OCI-LY1 (cell line): ENCODE measurements around the gene HDHD3.

ENCODE experiments used
- H2AFZ ChIP-seq: fragments of 200-600 bp; sonication (generic), shearing (Covaris generic); 2 replicates; pipeline ENCODE4 v1.6.0; 2014; ENCODE audit warnings: antibody characterized with exemption, mild to moderate bottlenecking, low read length
- H3F3A ChIP-seq: fragments of 200-600 bp; sonication (generic), shearing (Covaris generic); 2 replicates; pipeline ENCODE4 v1.6.0; 2014; ENCODE audit warnings: mild to moderate bottlenecking, antibody characterized with exemption, low read length, moderate library complexity; ENCODE audit not compliant: insufficient read depth
- H3K27ac ChIP-seq: fragments of 200-600 bp; sonication (generic); 2 replicates; pipeline ENCODE4 v1.5.1; 2014; ENCODE audit warnings: low read length, mixed run types, mild to moderate bottlenecking, low read depth; ENCODE audit not compliant: poor library complexity, severe bottlenecking
- H3K27me3 ChIP-seq: fragments of 200-600 bp; sonication (generic); 2 replicates; pipeline ENCODE4 v1.6.0; 2014; ENCODE audit warnings: antibody characterized with exemption, mild to moderate bottlenecking, low read length, moderate library complexity; ENCODE audit not compliant: insufficient read depth
- H3K36me3 ChIP-seq: fragments of 200-600 bp; sonication (generic); 2 replicates; pipeline ENCODE4 v1.6.1; 2014; ENCODE audit warnings: mild to moderate bottlenecking, antibody characterized with exemption, low read length, moderate library complexity, mixed read lengths; ENCODE audit not compliant: insufficient read depth
- H3K4me1 ChIP-seq: fragments of 200-600 bp; sonication (generic); 2 replicates; pipeline ENCODE4 v1.5.1; 2014; ENCODE audit warnings: mild to moderate bottlenecking, low read length, moderate library complexity; ENCODE audit not compliant: insufficient read depth, severe bottlenecking
- H3K4me2 ChIP-seq: fragments of 200-600 bp; sonication (generic), shearing (Covaris generic); 2 replicates; pipeline ENCODE4 v1.6.1; 2014; ENCODE audit warnings: low read length
- H3K4me3 ChIP-seq: fragments of 200-600 bp; sonication (generic); 2 replicates; pipeline ENCODE4 v1.5.1; 2014; ENCODE audit warnings: low read length, low read depth, mild to moderate bottlenecking, mixed read lengths; ENCODE audit not compliant: poor library complexity, severe bottlenecking
- H3K79me2 ChIP-seq: fragments of 200-600 bp; shearing (Covaris generic); 2 replicates; pipeline ENCODE4 v1.6.1; 2016; ENCODE audit warnings: mixed run types, low read length, mixed read lengths; ENCODE audit not compliant: insufficient read depth
- H3K9ac ChIP-seq: fragments of 200-600 bp; sonication (generic), shearing (Covaris generic); 2 replicates; pipeline ENCODE4 v1.6.1; 2014; ENCODE audit warnings: mild to moderate bottlenecking, low read length, mixed read lengths
- H3K9me2 ChIP-seq: fragments of 200-600 bp; sonication (generic), shearing (Covaris generic); 2 replicates; pipeline ENCODE4 v1.6.1; 2014; ENCODE audit warnings: low read depth, mild to moderate bottlenecking, low read length, mixed read lengths
- H3K9me3 ChIP-seq: fragments of 200-600 bp; shearing (Covaris generic); 2 replicates; pipeline ENCODE4 v1.6.1; 2014; ENCODE audit warnings: low read length, mixed read lengths
- H4K20me1 ChIP-seq: fragments of 200-600 bp; sonication (generic), shearing (Covaris generic); 2 replicates; pipeline ENCODE4 v1.6.0; 2016; ENCODE audit warnings: mild to moderate bottlenecking, low read length; ENCODE audit not compliant: insufficient read depth
- EZH2 ChIP-seq: fragments of 200-600 bp; sonication (generic), shearing (Covaris generic); IDR thresholded peaks from 2 replicates; pipeline ENCODE4 v1.8.0; 2017; ENCODE audit warnings: borderline replicate concordance, mixed run types, mild to moderate bottlenecking, antibody characterized with exemption, low read length, moderate library complexity, mixed read lengths
- TF ChIP-seq, protein P1 (sequence below): fragments of 200-600 bp; sonication (generic), shearing (Covaris generic); IDR thresholded peaks from 2 replicates; pipeline ENCODE4 v1.5.1; 2017; ENCODE audit warnings: mild to moderate bottlenecking, antibody characterized with exemption, low read length, moderate library complexity, mixed read lengths

HDHD3 gene

DNA sequence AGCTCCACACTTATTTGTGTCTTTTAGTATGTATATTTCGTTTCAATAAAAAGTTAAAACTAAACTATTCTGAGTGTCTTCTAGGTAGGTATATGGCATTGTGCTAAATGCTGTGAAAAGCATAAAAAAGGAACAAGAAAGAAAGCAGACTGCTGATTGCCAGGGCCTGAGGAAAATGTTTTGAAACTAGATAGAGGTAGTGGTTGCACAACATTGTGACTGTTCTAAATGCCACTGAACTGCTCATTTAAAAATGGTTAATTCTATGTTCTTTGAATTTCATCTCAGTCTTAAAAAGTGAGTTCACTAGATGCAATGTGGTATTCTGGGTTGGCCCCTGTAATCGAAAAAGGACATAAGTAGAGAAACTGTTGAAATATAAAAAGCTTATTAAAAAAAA lies 26.9 kb upstream of the HDHD3 start:
- no peak overlapping the region for H3K4me2 ChIP-seq
- H3K9me2 ChIP-seq = no peaks in the 10 kb centered on the region
- TF ChIP-seq, protein P1, sequence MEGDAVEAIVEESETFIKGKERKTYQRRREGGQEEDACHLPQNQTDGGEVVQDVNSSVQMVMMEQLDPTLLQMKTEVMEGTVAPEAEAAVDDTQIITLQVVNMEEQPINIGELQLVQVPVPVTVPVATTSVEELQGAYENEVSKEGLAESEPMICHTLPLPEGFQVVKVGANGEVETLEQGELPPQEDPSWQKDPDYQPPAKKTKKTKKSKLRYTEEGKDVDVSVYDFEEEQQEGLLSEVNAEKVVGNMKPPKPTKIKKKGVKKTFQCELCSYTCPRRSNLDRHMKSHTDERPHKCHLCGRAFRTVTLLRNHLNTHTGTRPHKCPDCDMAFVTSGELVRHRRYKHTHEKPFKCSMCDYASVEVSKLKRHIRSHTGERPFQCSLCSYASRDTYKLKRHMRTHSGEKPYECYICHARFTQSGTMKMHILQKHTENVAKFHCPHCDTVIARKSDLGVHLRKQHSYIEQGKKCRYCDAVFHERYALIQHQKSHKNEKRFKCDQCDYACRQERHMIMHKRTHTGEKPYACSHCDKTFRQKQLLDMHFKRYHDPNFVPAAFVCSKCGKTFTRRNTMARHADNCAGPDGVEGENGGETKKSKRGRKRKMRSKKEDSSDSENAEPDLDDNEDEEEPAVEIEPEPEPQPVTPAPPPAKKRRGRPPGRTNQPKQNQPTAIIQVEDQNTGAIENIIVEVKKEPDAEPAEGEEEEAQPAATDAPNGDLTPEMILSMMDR = no peak
- TF ChIP-seq EZH2 = no peak
- no peaks in the 10 kb centered on the region for H3K79me2 ChIP-seq
- H3K4me1 ChIP-seq = peaks cover 43% of the 10 kb centered on the region
- H3K4me3 ChIP-seq = no peak overlapping the region
- H3K9me3 ChIP-seq = no peaks in the 10 kb centered on the region
- H3K27me3 ChIP-seq = no peaks in the 10 kb centered on the region
- no peak overlapping the region for H3K27ac ChIP-seq
- H2AFZ ChIP-seq = no peak overlapping the region
- no peak overlapping the region for H3K9ac ChIP-seq
- H3F3A ChIP-seq = peaks cover 3% of the 10 kb centered on the region; the same call in 1 of the 2 replicates
- H4K20me1 ChIP-seq = no peaks in the 10 kb centered on the region
- peaks cover 17% of the 10 kb centered on the region for H3K36me3 ChIP-seq

DNA sequence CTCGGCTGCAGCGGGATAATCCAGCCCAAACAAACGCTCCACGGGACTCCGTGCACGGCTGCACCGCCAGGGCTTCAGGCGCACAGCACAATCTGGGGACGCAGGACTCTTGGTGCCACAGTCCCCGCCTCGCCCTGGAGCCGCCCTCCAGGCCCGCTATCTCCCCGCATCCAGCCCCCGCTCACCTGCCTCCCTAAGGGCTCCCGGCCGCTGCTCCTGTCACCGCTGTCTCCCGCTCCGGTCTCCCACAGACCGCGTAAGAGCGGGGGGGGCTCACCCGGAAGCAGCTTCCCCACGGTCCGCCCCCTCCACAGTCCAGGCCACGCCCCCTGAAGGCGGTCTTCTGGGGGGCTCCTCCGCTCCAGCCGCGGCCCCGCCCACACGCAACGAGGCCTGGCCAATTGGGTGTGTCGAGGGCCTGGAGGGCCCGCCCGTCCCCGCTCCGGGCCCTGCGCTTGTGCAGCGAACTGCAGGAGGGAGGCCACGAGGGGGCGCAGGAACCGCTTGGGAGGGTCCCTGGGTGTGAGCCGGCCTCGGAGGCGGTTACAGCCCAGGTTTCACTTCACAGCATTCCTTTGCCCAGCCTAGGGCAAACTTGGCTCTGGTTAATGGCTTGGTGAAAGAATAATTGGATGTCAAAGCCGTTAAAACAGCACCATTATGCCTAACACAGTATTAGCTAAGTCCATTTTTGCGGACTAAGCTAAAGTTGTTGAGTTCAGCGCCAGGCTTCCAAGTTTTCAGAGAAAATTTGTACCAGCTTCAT lies 24.4 kb upstream of the HDHD3 start, which contains the start of gene ALAD:
Gene ALAD (minus strand): TSS at position 258 of the 766 bp plus-strand sequence. CDS start 7,725 bp downstream, outside the sequence.
- Histone ChIP-seq H3K9me2 (no peaks in the 10 kb centered on the region), H3K9me3 (no peaks in the 10 kb centered on the region), H4K20me1 (no peaks in the 10 kb centered on the region), H3K4me2 (peak within 1 kb of the TSS; percentile 68), H3K79me2 (no peaks in the 10 kb centered on the region), H3K36me3 (no peaks in the 10 kb centered on the region), H3F3A (no peaks in the 10 kb centered on the region), H3K4me1 (peaks cover 29% of the 10 kb centered on the region), H3K27ac (no peak within 1 kb of the TSS), H3K9ac (peak within 1 kb of the TSS; percentile 73), H2AFZ (peak within 1 kb of the TSS; percentile 98), H3K4me3 (peak within 1 kb of the TSS; percentile 79), H3K27me3 (no peaks in the 10 kb centered on the region)
- TF ChIP-seq, protein P1 = peak; percentile 89
- TF ChIP-seq EZH2 = no peak

DNA sequence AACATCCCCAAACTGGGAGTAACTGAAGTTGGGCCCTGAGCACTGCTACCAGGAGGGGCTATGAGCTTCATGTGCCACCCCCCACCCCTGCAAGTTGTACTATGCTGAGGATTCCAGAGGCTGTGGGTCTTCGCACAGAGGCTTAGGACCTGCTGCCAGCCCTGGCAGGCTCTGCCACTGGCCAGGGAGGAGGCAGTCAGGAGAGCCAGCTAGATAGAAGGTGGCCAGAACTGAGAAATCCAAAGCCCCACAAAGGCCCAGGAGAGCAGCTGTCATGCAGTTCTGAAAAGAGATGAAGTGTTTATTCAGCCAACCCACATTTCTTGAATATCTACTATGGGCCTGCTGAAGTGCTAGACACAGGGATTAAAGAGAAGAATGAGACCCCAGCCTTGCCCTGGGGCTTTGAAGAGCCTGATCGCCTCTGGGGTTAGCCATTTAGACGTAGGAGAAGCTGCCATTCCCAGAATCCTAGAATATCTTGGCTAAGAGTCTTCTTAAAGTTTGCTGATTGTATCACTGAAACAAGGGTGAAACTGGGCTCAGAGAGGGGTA lies 22.9 kb upstream of the HDHD3 start:
- no peaks in the 10 kb centered on the region for H4K20me1 ChIP-seq
- no peak overlapping the region for H2AFZ ChIP-seq
- H3K9me2 ChIP-seq = no peaks in the 10 kb centered on the region
- H3K27me3 ChIP-seq = no peaks in the 10 kb centered on the region
- no peaks in the 10 kb centered on the region for H3K79me2 ChIP-seq
- peak overlapping the region; percentile 73 for H3K9ac ChIP-seq
- peaks cover 29% of the 10 kb centered on the region for H3K4me1 ChIP-seq
- H3K4me3 ChIP-seq = peak overlapping the region; percentile 79
- no peaks in the 10 kb centered on the region for H3K36me3 ChIP-seq
- H3K9me3 ChIP-seq = no peaks in the 10 kb centered on the region
- no peak overlapping the region for H3K27ac ChIP-seq
- peak overlapping the region; percentile 68 for H3K4me2 ChIP-seq
- no peaks in the 10 kb centered on the region for H3F3A ChIP-seq
- TF ChIP-seq, protein P1 = no peak
- TF ChIP-seq EZH2 = no peak
